Left colon (tissue), 2 donors: ENCODE results near the gene ZNF80. TPM values are rescaled to one million over a fixed set of nuclear protein-coding genes. Genes with fewer than 3 reads are reported as not detected.

Source experiments
- total RNA-seq, 2 donors: library from RNA; stranded (reverse); fragmentation: NEBNext Ultra II Directional; extraction: Animal tissue kit (Norgen Biotek cat#: 25700); gene quantifications; one replicate each; pipeline ENCODE4 v1.2.1, GENCODE V29; 2021
- donor health status: DM: no; HTN: no; CAD: no.
- donor health status: DM: yes; HTN: yes; CAD: no.

ZNF80 gene
- total RNA-seq, 2 donors from 2014 or later: not detected

Other genes starting within 250 kb of the ZNF80 start
- gene CCDC191, start 181.1 kb downstream of the ZNF80 start, total RNA-seq: 1 to 10 TPM; 3.4 to 4.0 TPM
- 10 to 100 TPM; 19.5 to 22.2 TPM for gene QTRT2, start 180.8 kb downstream of the ZNF80 start, total RNA-seq
- gene DRD3, start 58.5 kb downstream of the ZNF80 start, total RNA-seq: not detected
- gene TIGIT, start 56.5 kb upstream of the ZNF80 start, total RNA-seq: 1 to 10 TPM in 1 of 2 donors, under 1 TPM in 1; 0.73 to 1.2 TPM